GM19468 (cell line): Measurements from ENCODE around the gene FBXO42.

Source experiments
- ATAC-seq: cut with Tn5 transposase; IDR thresholded peaks from one replicate; pipeline ENCODE4 v1.9.1; 2021; ENCODE audit warnings: mild to moderate bottlenecking, moderate library complexity, moderate number of reproducible peaks; ENCODE audit not compliant: unreplicated experiment; ENCODE audit errors: extremely low read depth

Gene FBXO42

DNA sequence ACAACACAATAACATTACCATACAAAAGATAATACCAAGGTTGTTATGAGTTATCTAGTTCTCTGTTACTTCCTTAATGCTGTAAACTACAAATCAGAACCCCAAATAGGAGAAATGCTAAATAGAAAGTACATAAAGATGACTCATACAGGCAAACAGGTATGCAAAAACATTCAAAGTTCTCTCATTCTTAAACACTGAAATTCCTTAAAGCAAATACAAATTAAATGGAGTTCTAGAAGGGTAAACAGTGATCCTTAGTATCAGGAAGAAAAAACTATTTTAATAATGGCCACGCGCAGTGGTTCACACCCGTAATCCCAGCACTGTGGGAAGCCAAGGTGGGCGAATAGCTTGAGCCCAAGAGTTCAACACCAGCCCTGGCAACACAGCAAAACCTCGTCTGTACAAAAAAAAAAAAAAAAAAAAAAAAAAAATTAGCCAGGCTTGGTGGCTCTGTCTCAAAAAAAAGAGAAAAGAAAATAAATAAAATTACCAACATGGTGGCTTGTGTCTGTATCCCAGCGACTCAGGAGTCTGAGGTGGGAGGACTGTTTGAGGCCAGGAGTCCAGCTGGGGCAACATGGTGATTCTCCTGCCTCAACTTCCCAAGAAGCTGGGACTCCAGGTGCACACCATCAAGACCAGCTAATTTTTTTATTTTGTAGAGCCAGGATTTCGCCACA lies 17.5 kb downstream of the FBXO42 start:
- no peak for ATAC-seq

GRCh38 chr1:16326833-16327404 lies 25.4 kb downstream of the FBXO42 start:
- no peak for ATAC-seq

DNA sequence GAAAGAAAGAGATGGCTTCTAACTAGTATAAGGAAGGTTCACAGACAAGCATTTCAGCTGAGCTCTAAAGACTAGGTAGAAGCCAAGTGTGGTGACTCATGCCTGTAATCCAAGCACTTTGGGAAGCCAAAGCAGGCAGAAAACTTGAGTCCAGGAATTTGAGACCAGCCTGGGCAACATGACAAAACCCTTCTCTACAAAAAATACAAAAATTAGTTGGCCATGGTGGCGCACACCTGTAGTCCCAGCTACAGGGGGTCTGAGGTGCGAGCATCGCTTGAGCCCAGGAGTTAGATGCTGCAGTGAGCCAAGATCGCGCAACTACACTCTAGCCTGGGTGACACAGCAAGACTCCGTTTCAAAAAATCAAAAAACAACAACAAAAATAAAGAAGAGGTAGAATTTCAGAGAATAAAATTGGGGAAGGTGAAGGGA lies 27.8 kb downstream of the FBXO42 start:
- no peak for ATAC-seq

GRCh38 chr1:16321176-16321867 lies 31.0 kb downstream of the FBXO42 start:
- no peak for ATAC-seq

- ATAC-seq: no peak
Observed at GRCh38 chr1:16318555-16318954, 33.7 kb downstream of the FBXO42 start.

DNA sequence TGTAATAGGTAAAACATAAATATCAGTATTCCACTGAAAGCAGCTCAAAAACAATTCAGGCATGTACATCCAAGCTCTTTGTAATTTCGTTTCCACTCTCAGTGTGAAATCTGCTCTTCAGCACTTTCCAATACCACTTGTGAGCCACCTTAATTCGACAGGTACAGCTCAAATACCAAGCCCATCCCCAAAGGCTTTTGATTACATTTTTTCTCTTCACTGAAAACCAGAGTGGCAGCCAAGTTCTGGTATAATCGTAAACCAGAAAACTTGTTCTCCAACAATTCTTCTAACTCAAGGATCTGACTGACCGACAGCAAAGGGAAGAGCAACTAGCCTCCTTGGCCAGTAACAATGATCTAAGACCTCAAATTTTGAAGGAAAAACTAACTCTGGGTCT lies 36.8 kb downstream of the FBXO42 start:
- ATAC-seq: no peak

GRCh38 chr1:16307222-16307621 lies 45.1 kb downstream of the FBXO42 start:
- no peak for ATAC-seq

DNA sequence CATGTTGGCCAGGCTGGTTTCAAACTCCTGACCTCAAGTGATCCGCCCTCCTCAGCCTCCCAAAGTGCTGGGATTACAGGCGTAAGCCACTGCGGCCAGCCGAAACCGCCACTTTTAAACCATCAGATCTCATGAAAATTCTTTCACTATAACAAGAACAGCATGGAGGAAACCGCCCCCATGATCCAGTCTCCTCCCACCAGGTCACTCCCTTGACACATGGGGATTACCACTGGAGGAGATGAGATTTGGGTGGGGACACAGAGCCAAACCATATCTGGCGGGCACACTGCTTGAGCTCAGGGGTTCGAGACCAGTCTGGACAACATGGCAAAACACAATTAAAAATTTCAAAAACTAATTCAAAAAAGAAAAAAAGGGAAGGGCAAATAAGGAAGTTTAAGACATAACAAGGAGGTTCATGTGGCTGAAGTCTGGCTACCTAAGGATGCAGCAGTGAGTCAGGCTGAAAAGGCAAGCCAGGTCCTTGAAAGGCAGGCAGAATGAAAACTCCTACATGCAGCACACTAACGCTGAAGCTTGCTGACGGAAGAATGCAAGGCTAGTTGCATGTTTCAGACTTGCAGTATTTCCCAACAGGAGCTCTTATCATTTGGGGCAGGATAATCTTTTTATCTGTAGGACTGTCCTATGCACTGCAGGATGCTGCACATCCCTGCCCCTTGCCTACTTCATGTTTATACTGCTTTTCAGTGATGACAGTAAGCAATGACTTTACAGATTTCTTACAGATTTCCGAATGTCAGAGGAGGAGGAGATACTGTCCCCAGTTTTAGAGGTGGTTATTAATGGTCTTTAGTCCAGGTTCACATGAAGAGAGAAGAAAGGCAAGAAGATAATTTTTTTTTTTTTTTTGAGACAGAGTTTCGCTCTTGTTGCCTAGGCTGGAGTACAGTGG lies 49.3 kb downstream of the FBXO42 start:
- no peak for ATAC-seq

GRCh38 chr1:16300436-16300835 lies 51.8 kb downstream of the FBXO42 start:
- no peak for ATAC-seq

GRCh38 chr1:16298653-16299052 lies 53.6 kb downstream of the FBXO42 start:
- no peak for ATAC-seq

DNA sequence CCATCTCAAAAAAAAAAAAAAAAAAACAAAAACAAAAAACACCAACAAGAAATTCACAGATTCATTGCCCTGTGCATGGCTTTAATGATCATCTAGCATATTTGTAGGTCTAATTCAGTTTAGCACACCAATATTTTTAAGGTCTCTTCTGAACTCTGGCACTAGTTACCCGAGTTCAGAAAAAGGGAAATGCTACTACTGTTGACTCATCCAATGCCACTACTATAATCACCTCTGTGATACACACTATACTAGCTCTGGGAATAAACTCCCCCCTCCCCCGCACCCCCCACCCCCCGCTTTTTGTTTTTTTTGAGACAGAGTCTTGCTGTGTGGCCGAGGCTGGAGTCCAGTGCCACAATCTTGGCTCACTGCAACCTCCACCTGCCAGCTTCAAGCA lies 55.6 kb downstream of the FBXO42 start:
- ATAC-seq: no peak

GRCh38 chr1:16294219-16295212 lies 57.8 kb downstream of the FBXO42 start:
- ATAC-seq: no peak

GRCh38 chr1:16293538-16293937 lies 58.7 kb downstream of the FBXO42 start:
- no peak for ATAC-seq

GRCh38 chr1:16292739-16293138 lies 59.5 kb downstream of the FBXO42 start:
- ATAC-seq: no peak

GRCh38 chr1:16289959-16290358 lies 62.3 kb downstream of the FBXO42 start:
- no peak for ATAC-seq

GRCh38 chr1:16286122-16286521 lies 66.2 kb downstream of the FBXO42 start:
- no peak for ATAC-seq

DNA sequence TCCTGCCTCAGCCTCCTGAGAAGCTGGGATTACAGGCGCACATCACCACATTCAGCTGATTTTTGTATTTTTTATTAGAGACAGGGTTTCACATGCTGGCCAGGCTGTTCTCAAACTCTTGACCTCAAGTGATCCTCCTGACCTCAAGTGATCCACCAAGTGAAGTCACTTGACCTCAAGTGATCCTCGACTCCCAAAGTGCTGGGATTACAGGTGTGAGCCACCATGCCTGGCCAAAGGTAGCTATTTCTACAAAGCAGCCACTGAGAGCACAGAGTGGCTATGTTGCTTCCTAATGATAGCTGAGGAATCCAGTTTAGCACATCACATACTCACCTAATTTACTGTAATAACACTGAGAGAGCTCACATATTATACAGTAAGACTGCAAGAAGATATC lies 70.5 kb downstream of the FBXO42 start:
- no peak for ATAC-seq

GRCh38 chr1:16279186-16279585 lies 73.1 kb downstream of the FBXO42 start:
- ATAC-seq: no peak

DNA sequence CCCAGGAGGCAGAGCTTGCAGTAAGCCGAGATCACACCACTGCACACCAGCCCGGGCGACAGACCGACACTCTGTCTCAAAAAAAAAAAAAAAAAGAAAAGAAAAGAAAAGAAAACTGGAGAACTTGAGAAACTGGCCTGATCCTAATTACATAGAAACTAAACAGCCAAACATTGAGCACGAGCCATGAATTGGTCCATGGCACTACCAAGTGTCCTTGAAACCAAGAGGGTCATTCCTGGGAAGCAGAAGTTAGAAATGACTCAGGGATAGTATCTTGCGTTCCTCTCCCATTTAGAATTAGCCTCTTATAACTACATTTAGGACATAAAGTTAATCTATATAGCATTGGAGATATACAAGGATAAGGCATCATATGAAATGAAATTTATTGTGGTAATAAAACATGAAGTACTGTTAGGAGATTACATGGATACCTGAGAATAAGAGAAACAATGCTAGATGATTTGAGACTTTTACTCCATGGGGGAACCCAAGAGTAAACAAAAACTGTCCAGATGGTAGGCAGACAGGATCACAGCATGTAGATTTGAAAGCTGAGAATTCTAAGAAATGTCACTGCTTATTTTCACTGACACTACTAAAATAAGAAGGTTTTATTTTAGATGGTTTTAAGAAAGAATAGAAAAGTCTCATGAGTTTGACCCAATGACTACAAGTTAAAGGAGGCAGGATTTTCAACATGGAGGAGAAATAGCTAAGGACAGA lies 75.8 kb downstream of the FBXO42 start:
- no peak for ATAC-seq
